Measurements from ENCODE around the gene KCNK15. TPM values are rescaled to one million over a fixed set of nuclear protein-coding genes. Genes with fewer than 3 reads are reported as not detected.

KCNK15 gene
- total and polyA plus RNA-seq, 4 donors = 0.08 to 0.11 (median 0.08) TPM; not detected in 1

GRCh38 chr20:44700306-44700705 lies 45.4 kb upstream of the KCNK15 start:
- H3K4me1 ChIP-seq (ENCODE audit: control insufficient read depth in 4 of 4, insufficient read depth in 4 of 4, low read length in 3 of 4) = no peaks in the 10 kb centered on the region
- WGBS = 86% methylated on average over 11 of the region's 11 CpGs
- H3K9ac ChIP-seq (ENCODE audit: low read depth in 1 of 2, low read length in 2 of 2) = no peak overlapping the region
- no peaks in the 10 kb centered on the region for H3K9me3 ChIP-seq (ENCODE audit: control insufficient read depth in 4 of 4, low read length in 3 of 4)
- no peak overlapping the region for H3K4me3 ChIP-seq (ENCODE audit: low read depth in 1 of 3, low read length in 3 of 3)
- H3K27ac ChIP-seq (ENCODE audit: low read depth in 1 of 2, low read length in 2 of 2) = no peak overlapping the region
- H3K27me3 ChIP-seq (ENCODE audit: control insufficient read depth in 4 of 4, insufficient read depth in 4 of 4, low read length in 3 of 4) = no peaks in the 10 kb centered on the region
- DNase-seq (ENCODE audit: low spot score) = no peak
- H3K36me3 ChIP-seq (ENCODE audit: control insufficient read depth in 4 of 4, insufficient read depth in 3 of 4, low read depth in 1 of 4, low read length in 3 of 4) = no peaks in the 10 kb centered on the region
- TF ChIP-seq RXRA (IDR thresholded peaks at IDR 0.05) = no peak
- TF ChIP-seq, protein P1, sequence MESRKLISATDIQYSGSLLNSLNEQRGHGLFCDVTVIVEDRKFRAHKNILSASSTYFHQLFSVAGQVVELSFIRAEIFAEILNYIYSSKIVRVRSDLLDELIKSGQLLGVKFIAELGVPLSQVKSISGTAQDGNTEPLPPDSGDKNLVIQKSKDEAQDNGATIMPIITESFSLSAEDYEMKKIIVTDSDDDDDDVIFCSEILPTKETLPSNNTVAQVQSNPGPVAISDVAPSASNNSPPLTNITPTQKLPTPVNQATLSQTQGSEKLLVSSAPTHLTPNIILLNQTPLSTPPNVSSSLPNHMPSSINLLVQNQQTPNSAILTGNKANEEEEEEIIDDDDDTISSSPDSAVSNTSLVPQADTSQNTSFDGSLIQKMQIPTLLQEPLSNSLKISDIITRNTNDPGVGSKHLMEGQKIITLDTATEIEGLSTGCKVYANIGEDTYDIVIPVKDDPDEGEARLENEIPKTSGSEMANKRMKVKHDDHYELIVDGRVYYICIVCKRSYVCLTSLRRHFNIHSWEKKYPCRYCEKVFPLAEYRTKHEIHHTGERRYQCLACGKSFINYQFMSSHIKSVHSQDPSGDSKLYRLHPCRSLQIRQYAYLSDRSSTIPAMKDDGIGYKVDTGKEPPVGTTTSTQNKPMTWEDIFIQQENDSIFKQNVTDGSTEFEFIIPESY (IDR thresholded peaks at IDR 0.05) = no peak
- no peak for TF ChIP-seq HNF4G (IDR thresholded peaks at IDR 0.05)
- no peak for TF ChIP-seq SP1 (IDR thresholded peaks at IDR 0.05)
- TF ChIP-seq REST (IDR thresholded peaks at IDR 0.05) = no peak
- TF ChIP-seq CTCF (IDR thresholded peaks at IDR 0.05; ENCODE audit: low read depth, low read length, missing input control) = no peak
- no peak for TF ChIP-seq EGR1 (IDR thresholded peaks at IDR 0.05; ENCODE audit: low read depth in 2 of 2)
- TF ChIP-seq RAD21 (IDR thresholded peaks at IDR 0.05) = no peak
- no peak for TF ChIP-seq FOXA1 (IDR thresholded peaks at IDR 0.05)

GRCh38 chr20:44701118-44701857 lies 44.4 kb upstream of the KCNK15 start:
- TF ChIP-seq RXRA (IDR thresholded peaks at IDR 0.05) (peak in 1 of 2 donors; percentile 35), ATF3 (IDR thresholded peaks at IDR 0.05) (no peak), SP1 (IDR thresholded peaks at IDR 0.05) (no peak), FOXA1 (IDR thresholded peaks at IDR 0.05) (no peak), NR2F2 (IDR thresholded peaks at IDR 0.05) (peak; percentile 77)
- TF ChIP-seq, protein P1 (IDR thresholded peaks at IDR 0.05) = no peak
- no peak overlapping the region for H3K27ac ChIP-seq (ENCODE audit: low read depth in 1 of 2, low read length in 2 of 2)
- H3K36me3 ChIP-seq (ENCODE audit: control insufficient read depth in 4 of 4, insufficient read depth in 3 of 4, low read depth in 1 of 4, low read length in 3 of 4) = no peaks in the 10 kb centered on the region
- DNase-seq (ENCODE audit: low spot score) = no peak
- no peaks in the 10 kb centered on the region for H3K4me1 ChIP-seq (ENCODE audit: control insufficient read depth in 4 of 4, insufficient read depth in 4 of 4, low read length in 3 of 4)
- H3K9ac ChIP-seq (ENCODE audit: low read depth in 1 of 2, low read length in 2 of 2) = no peak overlapping the region
- WGBS = 71% methylated on average over 15 of the region's 15 CpGs
- no peaks in the 10 kb centered on the region for H3K9me3 ChIP-seq (ENCODE audit: control insufficient read depth in 4 of 4, low read length in 3 of 4)
- H3K4me3 ChIP-seq (ENCODE audit: low read depth in 1 of 3, low read length in 3 of 3) = no peak overlapping the region
- no peaks in the 10 kb centered on the region for H3K27me3 ChIP-seq (ENCODE audit: control insufficient read depth in 4 of 4, insufficient read depth in 4 of 4, low read length in 3 of 4)
